BLaER1 treated with 17β-estradiol and CSF1 and Interleukin-3, amounts not matched to agents 10 nM and 100 nM (cell line): ENCODE measurements around the gene TTC9C.
"Not testable (repeated sequence)": the region's sequence is repeated elsewhere in the genome, so short reads cannot be mapped to it uniquely, and the experiment has no call there.

Experiments used
- H3K27ac ChIP-seq, 11 experiments: shearing (Covaris generic); formaldehyde crosslinking; 2 replicates each; pipeline ENCODE4 v1.8.1; 2022
- H3K27me3 ChIP-seq, 11 experiments: shearing (Covaris generic); formaldehyde crosslinking; 2 replicates each; pipeline ENCODE4 v1.8.1; 2022
- H3K36me3 ChIP-seq, 11 experiments: shearing (Covaris generic); formaldehyde crosslinking; 2 replicates each; pipeline ENCODE4 v1.8.1; 2022
- H3K4me1 ChIP-seq, 10 experiments: shearing (Covaris generic); formaldehyde crosslinking; 2 replicates each; pipeline ENCODE4 v1.8.1; 2022
- H3K4me2 ChIP-seq, 11 experiments: shearing (Covaris generic); formaldehyde crosslinking; 2 replicates each; pipeline ENCODE4 v1.8.1; 2022
- H3K4me3 ChIP-seq, 10 experiments: shearing (Covaris generic); formaldehyde crosslinking; 2 replicates each; pipeline ENCODE4 v1.8.1; 2022
- H3K9ac ChIP-seq, 11 experiments: shearing (Covaris generic); formaldehyde crosslinking; 2 replicates each; pipeline ENCODE4 v1.8.1; 2022
- H3K9me3 ChIP-seq, 11 experiments: shearing (Covaris generic); formaldehyde crosslinking; replicated peaks in 1 of 11; 2 replicates each; pipeline ENCODE4 v1.8.1; 2022
- H4K20me1 ChIP-seq, 11 experiments: shearing (Covaris generic); formaldehyde crosslinking; 2 replicates each; pipeline ENCODE4 v1.8.1; 2022
- Cebpa-rat ChIP-seq, 11 experiments: shearing (Covaris generic); IDR thresholded peaks; 2 replicates each; pipeline ENCODE4 v1.8.1; 2022

Gene TTC9C

GRCh38 chr11:62694455-62695167 is 33.7 kb upstream of the TTC9C start:
- H3K4me3 ChIP-seq: no peak overlapping the region
- peak overlapping the region in 3 of 11 experiments; percentile 1 to 20 (median 3); a peak in 1 of 22 replicates for H3K9ac ChIP-seq
- H3K9me3 ChIP-seq: no peaks in the 10 kb centered on the region
- H3K4me1 ChIP-seq: no peaks in the 10 kb centered on the region
- H3K4me2 ChIP-seq: no peak overlapping the region
- peaks cover 0 to 9% (median 0%) of the 10 kb centered on the region in 11 experiments; a peak in 1 of 22 replicates for H4K20me1 ChIP-seq
- H3K27me3 ChIP-seq: no peaks in the 10 kb centered on the region
- H3K36me3 ChIP-seq: peaks cover 44 to 85% (median 59%) of the 10 kb centered on the region in 11 experiments
- no peak overlapping the region for H3K27ac ChIP-seq
- TF ChIP-seq Cebpa-rat (IDR thresholded peaks at IDR 0.05): no peak

GRCh38 chr11:62702246-62702645 is 26.0 kb upstream of the TTC9C start:
- no peak for TF ChIP-seq Cebpa-rat (IDR thresholded peaks at IDR 0.05)
- H3K4me3 ChIP-seq: no peak overlapping the region
- 0 out of 22 replicates have a peak overlapping the region, but pooled peaks of 1 of the 11 experiments have one; percentile 24 for H3K27ac ChIP-seq
- H3K27me3 ChIP-seq: no peaks in the 10 kb centered on the region
- H3K4me2 ChIP-seq: peak overlapping the region in 3 of 11 experiments; percentile 9 to 55 (median 29); a peak in 4 of 22 replicates
- no peak overlapping the region for H3K9ac ChIP-seq
- peaks cover 21 to 54% (median 22%) of the 10 kb centered on the region in 10 experiments for H3K4me1 ChIP-seq
- H3K9me3 ChIP-seq: no peaks in the 10 kb centered on the region
- no peaks in the 10 kb centered on the region for H4K20me1 ChIP-seq
- H3K36me3 ChIP-seq: peaks cover 24 to 71% (median 38%) of the 10 kb centered on the region in 11 experiments

- H3K4me3 ChIP-seq, H3K9me3 ChIP-seq, H3K27ac ChIP-seq, H3K27me3 ChIP-seq, H3K9ac ChIP-seq, H4K20me1 ChIP-seq: not testable (repeated sequence)
- H3K36me3 ChIP-seq: peaks cover 24 to 71% (median 43%) of the 10 kb centered on the region in 11 experiments
- peaks cover 37 to 70% (median 39%) of the 10 kb centered on the region in 10 experiments for H3K4me1 ChIP-seq
- peak overlapping the region in 2 of 11 experiments; percentile 28 to 96; a peak in 3 of 22 replicates for H3K4me2 ChIP-seq
These were observed 24.4 kb upstream of the TTC9C start for GRCh38 chr11:62703921-62704320.

- peaks cover 47 to 78% (median 48%) of the 10 kb centered on the region in 10 experiments for H3K4me1 ChIP-seq
- H3K27ac ChIP-seq: peak overlapping the region; percentile 31 to 85 (median 73); a peak in 21 of 22 replicates
These were observed 22.9 kb upstream of the TTC9C start for GRCh38 chr11:62705413-62705812.

GRCh38 chr11:62705880-62706849 is 22.1 kb upstream of the TTC9C start:
- H4K20me1 ChIP-seq: no peaks in the 10 kb centered on the region
- H3K27ac ChIP-seq: peak overlapping the region; percentile 31 to 97 (median 73); a peak in 21 of 22 replicates
- peak overlapping the region; percentile 88 to 100 (median 98) for H3K4me2 ChIP-seq
- H3K4me3 ChIP-seq: peak overlapping the region; percentile 64 to 82 (median 70)
- peaks cover 20 to 62% (median 35%) of the 10 kb centered on the region in 11 experiments for H3K36me3 ChIP-seq
- TF ChIP-seq Cebpa-rat (IDR thresholded peaks at IDR 0.05): no peak
- H3K27me3 ChIP-seq: no peaks in the 10 kb centered on the region
- peaks cover 47 to 79% (median 51%) of the 10 kb centered on the region in 10 experiments for H3K4me1 ChIP-seq
- H3K9ac ChIP-seq: peak overlapping the region; percentile 75 to 85 (median 79)
- no peaks in the 10 kb centered on the region for H3K9me3 ChIP-seq

More at GRCh38 chr11:62705413-62705812, 22.9 kb upstream of the TTC9C start:
- no peaks in the 10 kb centered on the region for H4K20me1 ChIP-seq
- H3K27me3 ChIP-seq: no peaks in the 10 kb centered on the region
- H3K4me2 ChIP-seq: peak overlapping the region; percentile 88 to 100 (median 96)
- peak overlapping the region; percentile 75 to 85 (median 79) for H3K9ac ChIP-seq
- H3K4me3 ChIP-seq: peak overlapping the region; percentile 64 to 82 (median 70)
- TF ChIP-seq Cebpa-rat (IDR thresholded peaks at IDR 0.05): no peak
- no peaks in the 10 kb centered on the region for H3K9me3 ChIP-seq
- H3K36me3 ChIP-seq: peaks cover 19 to 62% (median 35%) of the 10 kb centered on the region in 11 experiments

- Histone ChIP-seq H3K9me3 (no peaks in the 10 kb centered on the region), H4K20me1 (no peaks in the 10 kb centered on the region), H3K27me3 (no peaks in the 10 kb centered on the region), H3K4me1 (peaks cover 47 to 75% (median 51%) of the 10 kb centered on the region in 10 experiments), H3K36me3 (peaks cover 20 to 62% (median 35%) of the 10 kb centered on the region in 11 experiments), H3K4me3 (peak overlapping the region in 9 of 10 experiments; percentile 64 to 82 (median 70); a peak in 14 of 20 replicates), H3K4me2 (peak overlapping the region; percentile 88 to 100 (median 98)), H3K27ac (peak overlapping the region in 8 of 11 experiments; percentile 19 to 97 (median 48); a peak in 11 of 22 replicates), H3K9ac (peak overlapping the region in 8 of 11 experiments; percentile 60 to 85 (median 69); a peak in 16 of 22 replicates)
- no peak for TF ChIP-seq Cebpa-rat (IDR thresholded peaks at IDR 0.05)
These were observed 21.4 kb upstream of the TTC9C start for GRCh38 chr11:62706850-62707247.

GRCh38 chr11:62707277-62707861 is 20.9 kb upstream of the TTC9C start, which contains the start of the genes BSCL2 and GNG3:
TSS of gene BSCL2 (minus strand) at chr11:62707424. CDS start at chr11:62707195, 229 bp downstream.
TSS of gene GNG3 (plus strand) at chr11:62707676. CDS start at chr11:62708296, 620 bp downstream.
- peak within 1 kb of the TSS; percentile 64 to 82 (median 70) for H3K4me3 ChIP-seq
- peak within 1 kb of the TSS; percentile 82 to 93 (median 91); a peak in 21 of 22 replicates for H3K9ac ChIP-seq
- peak within 1 kb of the TSS; percentile 88 to 100 (median 98) for H3K4me2 ChIP-seq
- no peaks in the 10 kb centered on the region for H4K20me1 ChIP-seq
- TF ChIP-seq Cebpa-rat (IDR thresholded peaks at IDR 0.05): no peak
- H3K27ac ChIP-seq: peak within 1 kb of the TSS; percentile 89 to 99 (median 96); a peak in 21 of 22 replicates
- H3K36me3 ChIP-seq: peaks cover 24 to 62% (median 35%) of the 10 kb centered on the region in 11 experiments
- H3K9me3 ChIP-seq: no peaks in the 10 kb centered on the region
- peaks cover 47 to 69% (median 51%) of the 10 kb centered on the region in 10 experiments for H3K4me1 ChIP-seq
- no peaks in the 10 kb centered on the region for H3K27me3 ChIP-seq

- peak overlapping the region; percentile 82 to 93 (median 91); a peak in 21 of 22 replicates for H3K9ac ChIP-seq
- H3K4me2 ChIP-seq: peak overlapping the region; percentile 88 to 100 (median 98)
- H3K27ac ChIP-seq: peak overlapping the region; percentile 89 to 99 (median 96); a peak in 21 of 22 replicates
These were observed 19.9 kb upstream of the TTC9C start for GRCh38 chr11:62708392-62708791.

More at GRCh38 chr11:62708392-62708791, 19.9 kb upstream of the TTC9C start:
- H3K27me3 ChIP-seq: no peaks in the 10 kb centered on the region
- peak overlapping the region; percentile 58 to 73 (median 62) for H3K4me3 ChIP-seq
- H4K20me1 ChIP-seq: no peaks in the 10 kb centered on the region
- peaks cover 47 to 59% (median 51%) of the 10 kb centered on the region in 10 experiments for H3K4me1 ChIP-seq
- no peaks in the 10 kb centered on the region for H3K9me3 ChIP-seq
- peaks cover 33 to 62% (median 40%) of the 10 kb centered on the region in 11 experiments for H3K36me3 ChIP-seq
- no peak for TF ChIP-seq Cebpa-rat (IDR thresholded peaks at IDR 0.05)
